HG03045 (cell line): ENCODE results near the gene RSPH9.

Experiments
- ATAC-seq: cut with Tn5 transposase; IDR thresholded peaks from one replicate; pipeline ENCODE4 v1.9.1; 2021; ENCODE audit warnings: mild to moderate bottlenecking, moderate library complexity; ENCODE audit not compliant: unreplicated experiment

RSPH9 gene

GRCh38 chr6:43667245-43668150 is 22.7 kb downstream of the RSPH9 start:
- peak; percentile 51 for ATAC-seq

GRCh38 chr6:43668151-43669028 is 23.6 kb downstream of the RSPH9 start:
- ATAC-seq, result no peak

GRCh38 chr6:43669050-43669921 is 24.4 kb downstream of the RSPH9 start:
- ATAC-seq, result no peak

- no peak for ATAC-seq
Observed at GRCh38 chr6:43669922-43670622, 25.2 kb downstream of the RSPH9 start.

GRCh38 chr6:43670623-43670986 is 25.8 kb downstream of the RSPH9 start:
- no peak for ATAC-seq

- ATAC-seq, result no peak
Observed at GRCh38 chr6:43671011-43671800, 26.4 kb downstream of the RSPH9 start.

- ATAC-seq, result no peak
Observed at GRCh38 chr6:43671801-43672690, 27.2 kb downstream of the RSPH9 start.

GRCh38 chr6:43673444-43674084 is 28.7 kb downstream of the RSPH9 start:
- ATAC-seq, result no peak

GRCh38 chr6:43674291-43674690 is 29.5 kb downstream of the RSPH9 start:
- no peak for ATAC-seq

- no peak for ATAC-seq
Observed at GRCh38 chr6:43674921-43675320, 30.1 kb downstream of the RSPH9 start.

- ATAC-seq, result no peak
Observed at GRCh38 chr6:43676962-43677606, 32.2 kb downstream of the RSPH9 start.

GRCh38 chr6:43677759-43678158 is 32.9 kb downstream of the RSPH9 start:
- ATAC-seq, result no peak

GRCh38 chr6:43678341-43678740 is 33.5 kb downstream of the RSPH9 start:
- no peak for ATAC-seq

GRCh38 chr6:43679057-43679456 is 34.2 kb downstream of the RSPH9 start:
- no peak for ATAC-seq

- no peak for ATAC-seq
Observed at GRCh38 chr6:43680308-43681200, 35.7 kb downstream of the RSPH9 start.

- ATAC-seq, result no peak
Observed at GRCh38 chr6:43681303-43681702, 36.5 kb downstream of the RSPH9 start.
